ENCODE data around the gene TRAF4. TPM values are rescaled to one million over a fixed set of nuclear protein-coding genes. Genes with fewer than 3 reads are reported as not detected.
A peak's percentile ranks its signal among the peaks of the same experiment; 100 is the strongest.

The TRAF4 gene
- polyA plus RNA-seq, 3 donors = 0.33 to 38.0 (median 1.0) TPM

DNA sequence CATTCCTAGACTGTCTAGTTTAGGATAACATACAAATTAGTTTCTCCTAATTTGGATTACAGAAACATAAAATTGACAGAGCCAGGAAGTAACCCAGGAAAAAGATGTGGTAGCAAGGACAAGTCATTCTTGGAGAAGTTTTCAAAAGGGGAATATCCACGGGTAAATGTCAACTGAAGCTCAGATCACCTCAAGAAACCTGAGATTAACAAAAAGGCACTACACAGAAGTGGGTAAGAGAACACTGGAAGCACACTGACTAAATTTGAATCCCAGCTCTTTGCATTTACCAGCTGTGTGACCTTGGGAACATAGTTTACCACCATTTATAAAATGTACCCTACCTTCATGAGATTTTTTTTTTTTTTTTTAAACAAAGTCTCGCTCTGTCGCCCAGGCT lies 39.4 kb downstream of the TRAF4 start:
- 94% methylated on average over 2 of the region's 3 CpGs for WGBS (ENCODE audit: insufficient coverage)
- H3K4me1 ChIP-seq (ENCODE audit: control insufficient read depth in 1 of 2, insufficient read depth in 2 of 2, low read length in 2 of 2) = no peaks in the 10 kb centered on the region
- no peak for DNase-seq
- Mint-ChIP-seq H3K9me3 (peaks cover 0 to 5% (median 0%) of the 10 kb centered on the region in 7 donors), H3K4me1 (peaks cover 3% of the 10 kb centered on the region), H3K27me3 (ENCODE audit: low read depth in 3 of 3) (peaks cover 0 to 2% (median 0%) of the 10 kb centered on the region in 3 donors), H3K4me3 (no peak overlapping the region), H3K27ac (no peak overlapping the region), H3K36me3 (peaks cover 5 to 17% of the 10 kb centered on the region in 2 donors)
- H3K9ac ChIP-seq (ENCODE audit: insufficient read depth, low read length, poor library complexity, severe bottlenecking) = no peak overlapping the region
- H3K4me2 ChIP-seq (replicated peaks; ENCODE audit: extremely low read depth, low read length, poor library complexity, severe bottlenecking) = no peak overlapping the region
- peaks cover 0 to 7% of the 10 kb centered on the region in 2 donors for H3K36me3 ChIP-seq (replicated peaks in 1 of 2; ENCODE audit: control insufficient read depth in 1 of 2, insufficient read depth in 2 of 2, low read length in 2 of 2)
- H3K27me3 ChIP-seq (ENCODE audit: control insufficient read depth in 2 of 2, insufficient read depth in 2 of 2, low read length in 2 of 2) = no peaks in the 10 kb centered on the region
- no peak overlapping the region for H2AFZ ChIP-seq (ENCODE audit: insufficient read depth, low read depth, low read length, poor library complexity, severe bottlenecking)
- H3K4me3 ChIP-seq (replicated peaks in 1 of 3; ENCODE audit: low read depth in 2 of 3, low read length in 3 of 3) = no peak overlapping the region
- TF ChIP-seq, protein P1, sequence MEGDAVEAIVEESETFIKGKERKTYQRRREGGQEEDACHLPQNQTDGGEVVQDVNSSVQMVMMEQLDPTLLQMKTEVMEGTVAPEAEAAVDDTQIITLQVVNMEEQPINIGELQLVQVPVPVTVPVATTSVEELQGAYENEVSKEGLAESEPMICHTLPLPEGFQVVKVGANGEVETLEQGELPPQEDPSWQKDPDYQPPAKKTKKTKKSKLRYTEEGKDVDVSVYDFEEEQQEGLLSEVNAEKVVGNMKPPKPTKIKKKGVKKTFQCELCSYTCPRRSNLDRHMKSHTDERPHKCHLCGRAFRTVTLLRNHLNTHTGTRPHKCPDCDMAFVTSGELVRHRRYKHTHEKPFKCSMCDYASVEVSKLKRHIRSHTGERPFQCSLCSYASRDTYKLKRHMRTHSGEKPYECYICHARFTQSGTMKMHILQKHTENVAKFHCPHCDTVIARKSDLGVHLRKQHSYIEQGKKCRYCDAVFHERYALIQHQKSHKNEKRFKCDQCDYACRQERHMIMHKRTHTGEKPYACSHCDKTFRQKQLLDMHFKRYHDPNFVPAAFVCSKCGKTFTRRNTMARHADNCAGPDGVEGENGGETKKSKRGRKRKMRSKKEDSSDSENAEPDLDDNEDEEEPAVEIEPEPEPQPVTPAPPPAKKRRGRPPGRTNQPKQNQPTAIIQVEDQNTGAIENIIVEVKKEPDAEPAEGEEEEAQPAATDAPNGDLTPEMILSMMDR (IDR thresholded peaks at IDR 0.05) = no peak
- no peaks in the 10 kb centered on the region for H3K79me2 ChIP-seq (ENCODE audit: insufficient read depth, low read length)
- no peaks in the 10 kb centered on the region for H4K20me1 ChIP-seq (ENCODE audit: insufficient read depth, low read length)
- H3K9me3 ChIP-seq (replicated peaks in 1 of 2; ENCODE audit: control insufficient read depth in 1 of 2, insufficient read depth in 1 of 2, low read length in 2 of 2) = no peaks in the 10 kb centered on the region
- H3K27ac ChIP-seq (ENCODE audit: low read depth in 1 of 2, low read length in 2 of 2) = no peak overlapping the region
- intact Hi-C loops (cut with micrococcal nuclease) = no loop called here

DNA sequence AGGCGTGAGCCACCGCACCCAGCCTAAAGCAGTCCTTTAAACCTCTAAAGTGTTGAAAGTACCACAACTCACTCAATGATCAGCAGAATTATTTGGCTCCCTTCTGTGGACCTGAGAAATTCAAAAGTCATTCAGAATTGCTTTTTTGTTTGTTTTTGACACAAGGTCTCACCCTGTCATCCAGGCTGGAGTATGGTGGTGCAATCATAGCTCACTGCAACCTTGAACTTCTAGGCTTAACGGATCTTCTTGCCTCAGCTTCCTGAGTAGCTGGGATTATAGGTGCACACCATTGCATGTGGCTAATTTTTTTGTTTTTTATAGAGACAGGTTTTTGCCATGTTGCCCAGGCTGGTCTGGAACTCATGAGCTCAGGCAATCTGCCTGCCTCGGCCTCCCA lies 44.3 kb downstream of the TRAF4 start:
- no peaks in the 10 kb centered on the region for H3K4me1 ChIP-seq (ENCODE audit: control insufficient read depth in 1 of 2, insufficient read depth in 2 of 2, low read length in 2 of 2)
- Mint-ChIP-seq H3K4me3 (no peak overlapping the region), H3K27ac (peak overlapping the region in 2 of 7 donors; percentile 8 to 25), H3K27me3 (ENCODE audit: low read depth in 3 of 3) (peaks cover 0 to 2% (median 0%) of the 10 kb centered on the region in 3 donors), H3K4me1 (peaks cover 3% of the 10 kb centered on the region), H3K36me3 (peaks cover 6 to 9% of the 10 kb centered on the region in 2 donors), H3K9me3 (no peaks in the 10 kb centered on the region)
- no peak overlapping the region for H3K4me3 ChIP-seq (replicated peaks in 1 of 3; ENCODE audit: low read depth in 2 of 3, low read length in 3 of 3)
- no peak overlapping the region for H3K9ac ChIP-seq (ENCODE audit: insufficient read depth, low read length, poor library complexity, severe bottlenecking)
- 93% methylated on average over 2 of the region's 4 CpGs for WGBS (ENCODE audit: insufficient coverage)
- H3K4me2 ChIP-seq (replicated peaks; ENCODE audit: extremely low read depth, low read length, poor library complexity, severe bottlenecking) = no peak overlapping the region
- intact Hi-C loops (cut with micrococcal nuclease) = no loop called here
- no peak for DNase-seq
- no peak overlapping the region for H2AFZ ChIP-seq (ENCODE audit: insufficient read depth, low read depth, low read length, poor library complexity, severe bottlenecking)
- H3K36me3 ChIP-seq (replicated peaks in 1 of 2; ENCODE audit: control insufficient read depth in 1 of 2, insufficient read depth in 2 of 2, low read length in 2 of 2) = peaks cover 0 to 5% of the 10 kb centered on the region in 2 donors
- no peaks in the 10 kb centered on the region for H3K9me3 ChIP-seq (replicated peaks in 1 of 2; ENCODE audit: control insufficient read depth in 1 of 2, insufficient read depth in 1 of 2, low read length in 2 of 2)
- H4K20me1 ChIP-seq (ENCODE audit: insufficient read depth, low read length) = peaks cover 4% of the 10 kb centered on the region
- H3K79me2 ChIP-seq (ENCODE audit: insufficient read depth, low read length) = no peaks in the 10 kb centered on the region
- no peak overlapping the region for H3K27ac ChIP-seq (ENCODE audit: low read depth in 1 of 2, low read length in 2 of 2)
- H3K27me3 ChIP-seq (ENCODE audit: control insufficient read depth in 2 of 2, insufficient read depth in 2 of 2, low read length in 2 of 2) = no peaks in the 10 kb centered on the region
- TF ChIP-seq, protein P1 (IDR thresholded peaks at IDR 0.05) = no peak
